HG03442 (cell line): ENCODE measurements around the gene FOXF2.

Experiments
- ATAC-seq: cut with Tn5 transposase; IDR thresholded peaks from one replicate; pipeline ENCODE4 v1.9.1; 2021; ENCODE audit warnings: mild to moderate bottlenecking, moderate library complexity; ENCODE audit not compliant: unreplicated experiment

The FOXF2 gene

DNA sequence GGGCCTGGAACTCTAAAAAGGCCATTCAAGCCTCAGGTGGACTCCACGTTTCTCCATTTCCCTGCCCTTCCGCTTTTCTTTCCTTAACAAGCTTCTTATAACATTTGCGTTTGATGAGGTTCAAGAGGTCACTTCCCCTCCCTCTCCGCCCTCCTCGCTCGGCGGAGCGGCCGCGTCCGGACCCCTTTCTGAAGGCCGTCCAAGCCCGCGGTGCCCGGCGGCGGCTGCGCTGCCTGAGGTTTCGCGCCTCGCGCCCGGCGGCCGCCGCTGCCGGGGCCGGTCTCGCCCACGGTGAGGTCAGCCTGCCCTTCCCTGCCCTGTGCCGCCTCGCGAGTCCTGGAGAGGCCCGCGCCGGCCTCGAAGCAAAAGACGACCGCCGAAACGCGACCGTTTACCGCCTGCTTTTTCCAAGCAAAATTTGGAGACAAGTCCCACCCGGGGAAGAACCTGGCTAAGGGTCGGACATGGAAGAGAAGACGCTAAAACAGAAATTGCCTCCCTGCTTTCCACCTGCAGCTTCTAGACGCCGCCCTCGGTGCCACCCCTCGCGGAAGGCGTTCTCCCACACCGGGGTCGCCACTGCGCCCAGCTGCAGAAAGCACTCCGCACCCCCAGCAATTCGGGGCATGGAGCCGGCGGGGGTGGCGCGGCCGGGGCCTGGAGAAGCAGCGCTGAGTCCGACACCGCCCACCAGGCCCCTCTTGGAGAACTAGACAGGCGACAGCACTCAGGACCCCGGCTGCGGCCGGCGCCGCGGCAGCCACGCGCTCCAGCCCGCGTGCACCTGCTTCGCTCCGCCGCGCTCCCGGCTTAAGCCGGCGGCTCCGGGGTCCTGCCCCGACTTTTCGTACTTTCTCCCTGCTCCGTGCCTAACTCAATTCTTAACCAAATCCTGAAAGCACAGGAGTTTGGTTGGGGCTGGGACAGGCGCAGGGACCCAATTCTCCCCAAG lies 11.0 kb upstream of the FOXF2 start:
- no peak for ATAC-seq

DNA sequence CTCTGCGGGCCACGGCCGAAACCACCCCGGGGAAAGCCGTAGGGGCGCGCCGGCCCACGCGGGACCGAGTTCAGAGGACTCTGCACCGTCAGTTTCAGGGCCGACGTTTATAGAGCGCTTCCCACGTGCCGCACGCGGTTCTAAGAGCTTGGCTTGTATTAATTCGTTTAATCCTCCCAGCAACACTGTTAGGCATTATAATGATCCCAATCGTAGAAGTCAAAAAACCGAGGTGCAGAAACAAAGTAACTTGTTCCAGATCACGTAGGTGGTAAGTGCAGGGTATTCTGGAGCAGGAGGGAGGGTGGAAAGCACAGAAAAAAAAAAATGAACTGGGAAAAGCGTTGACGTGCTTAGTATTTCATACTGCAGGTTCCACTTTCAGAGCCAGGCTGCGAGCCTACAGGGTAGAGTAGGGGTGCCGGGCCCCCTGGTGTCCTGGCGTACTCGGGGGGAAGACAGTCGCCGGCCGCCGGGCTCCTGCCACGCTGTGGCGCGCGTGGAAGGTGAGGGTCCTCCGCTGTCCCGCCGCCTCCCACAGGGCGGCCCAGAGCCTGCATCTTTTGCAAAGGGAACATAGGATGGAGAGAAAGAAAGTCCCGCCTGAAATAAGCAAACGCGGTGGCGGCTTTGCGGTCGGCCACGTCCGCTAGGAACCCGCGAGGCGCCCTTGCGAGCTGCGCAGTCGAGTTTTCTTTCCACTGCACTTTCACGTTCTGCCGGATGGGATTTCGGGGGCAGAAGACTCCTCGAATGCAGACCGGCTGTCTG lies 10.2 kb upstream of the FOXF2 start:
- no peak for ATAC-seq

GRCh38 chr6:1379788-1380147 lies 9.6 kb upstream of the FOXF2 start:
- ATAC-seq: no peak

DNA sequence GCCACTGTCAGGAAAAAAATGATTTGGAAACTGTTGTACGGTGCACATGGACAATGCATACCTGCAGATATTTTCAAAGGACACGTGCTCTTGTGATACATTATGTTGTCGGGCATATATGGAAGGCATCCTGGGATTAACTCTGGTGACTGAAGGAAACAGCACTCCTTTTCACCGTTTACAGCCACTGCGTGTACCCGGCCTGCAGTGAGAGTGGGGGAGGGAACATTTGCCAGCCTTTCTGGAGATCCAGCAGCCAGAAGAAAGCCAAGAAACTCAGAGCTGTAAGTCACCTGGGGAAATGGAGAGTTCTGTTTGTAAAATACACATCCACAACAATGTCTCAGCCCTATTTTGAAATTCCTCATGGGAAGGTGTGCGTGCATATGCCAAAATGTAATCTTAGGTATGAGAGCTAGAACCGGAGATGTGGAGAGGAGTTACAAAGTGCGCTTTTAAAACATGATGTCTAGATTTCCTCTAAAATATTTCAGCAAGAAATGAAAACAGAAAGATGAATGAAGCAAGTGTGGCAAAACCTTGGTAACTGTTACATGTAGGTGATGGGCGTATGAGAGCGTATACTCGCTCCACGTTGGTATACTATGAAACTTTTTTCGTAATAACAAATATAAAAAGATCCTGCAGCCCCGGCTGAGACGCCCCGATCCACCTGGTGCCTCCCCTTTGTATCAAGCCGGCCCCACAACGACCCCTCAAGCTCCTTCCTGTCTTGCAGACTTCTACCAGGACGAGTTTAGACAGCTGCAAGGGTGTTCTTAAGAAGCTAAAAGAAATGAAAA lies 8.6 kb upstream of the FOXF2 start:
- ATAC-seq: no peak

- no peak for ATAC-seq
These were observed 7.7 kb upstream of the FOXF2 start for GRCh38 chr6:1381481-1382330.

DNA sequence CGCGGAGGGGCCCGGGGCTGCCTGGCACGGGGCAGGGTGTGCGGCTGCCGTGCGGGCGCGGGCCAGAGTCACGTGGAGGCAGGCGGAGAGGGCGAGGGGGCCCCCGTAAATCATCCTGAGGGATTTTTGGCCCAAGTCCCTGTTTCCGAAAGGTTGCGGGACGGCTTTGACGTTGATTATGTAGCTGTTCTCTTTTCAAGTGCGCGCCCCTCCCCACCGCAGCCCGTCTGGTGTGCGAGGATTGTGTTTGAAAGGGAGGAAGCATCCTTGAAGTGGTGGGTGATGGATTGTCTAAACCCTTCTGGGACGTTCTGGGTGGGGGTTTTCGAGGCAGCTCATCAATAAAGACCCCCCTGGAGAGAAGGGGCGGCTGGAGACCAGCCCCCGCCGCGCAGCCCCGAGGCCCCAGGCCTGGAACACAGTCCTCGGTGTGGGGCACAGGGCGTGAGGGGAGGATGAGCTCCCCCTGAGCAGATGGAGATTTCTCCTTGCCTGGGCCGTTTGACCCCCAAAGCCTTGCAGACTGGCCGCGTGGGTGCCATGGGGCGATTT lies 7.0 kb upstream of the FOXF2 start:
- ATAC-seq: no peak

DNA sequence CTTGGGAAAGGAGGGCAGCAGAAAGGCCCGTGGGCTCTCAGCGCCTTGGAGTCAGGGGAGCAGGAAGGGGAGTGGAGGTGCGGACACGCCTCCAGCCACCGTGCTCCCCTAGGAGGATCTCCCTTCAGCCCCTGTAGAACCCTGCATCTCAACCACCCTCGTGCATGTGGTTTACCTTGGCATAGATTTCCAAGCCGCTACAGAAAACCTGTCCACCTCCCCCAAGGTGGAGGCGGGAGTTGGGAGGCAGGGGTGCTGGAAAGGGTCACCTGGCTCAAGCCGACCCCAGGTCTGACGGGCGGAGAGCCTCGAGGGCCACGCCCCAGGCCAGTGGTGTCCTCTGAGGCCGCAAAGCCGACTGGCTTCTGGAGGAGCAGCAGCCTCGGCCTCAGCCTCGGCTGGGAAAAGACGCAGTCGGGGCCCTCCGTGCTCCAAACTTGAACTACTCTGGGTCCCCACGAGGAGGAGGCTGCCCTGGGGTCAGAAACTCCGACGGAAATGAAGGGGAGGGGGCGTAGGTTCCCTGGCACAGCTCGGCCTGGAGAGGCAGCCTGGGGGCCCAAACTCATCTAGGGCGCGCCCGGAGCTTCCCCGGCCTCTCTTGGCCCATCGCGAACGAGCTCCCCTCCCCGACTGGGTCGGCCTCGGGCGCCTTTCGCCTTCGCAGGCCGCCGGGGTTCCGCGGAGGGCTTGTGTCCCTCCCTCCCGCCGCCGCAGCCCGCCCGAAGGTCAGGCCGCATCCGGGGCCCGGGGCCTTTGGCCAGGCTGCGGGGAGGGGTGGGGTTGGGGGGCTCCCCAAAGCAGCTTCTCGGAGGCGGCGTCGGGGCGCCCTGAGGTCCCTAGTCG lies 6.3 kb upstream of the FOXF2 start:
- ATAC-seq: no peak

- ATAC-seq: no peak
These were observed 5.4 kb upstream of the FOXF2 start for GRCh38 chr6:1383729-1384548.

GRCh38 chr6:1384549-1385128 lies 4.7 kb upstream of the FOXF2 start:
- ATAC-seq: no peak

GRCh38 chr6:1385129-1386037 lies 4.0 kb upstream of the FOXF2 start:
- ATAC-seq: no peak

- no peak for ATAC-seq
These were observed 3.2 kb upstream of the FOXF2 start for GRCh38 chr6:1386038-1386709.

GRCh38 chr6:1387538-1387875 lies 1.9 kb upstream of the FOXF2 start:
- no peak for ATAC-seq

DNA sequence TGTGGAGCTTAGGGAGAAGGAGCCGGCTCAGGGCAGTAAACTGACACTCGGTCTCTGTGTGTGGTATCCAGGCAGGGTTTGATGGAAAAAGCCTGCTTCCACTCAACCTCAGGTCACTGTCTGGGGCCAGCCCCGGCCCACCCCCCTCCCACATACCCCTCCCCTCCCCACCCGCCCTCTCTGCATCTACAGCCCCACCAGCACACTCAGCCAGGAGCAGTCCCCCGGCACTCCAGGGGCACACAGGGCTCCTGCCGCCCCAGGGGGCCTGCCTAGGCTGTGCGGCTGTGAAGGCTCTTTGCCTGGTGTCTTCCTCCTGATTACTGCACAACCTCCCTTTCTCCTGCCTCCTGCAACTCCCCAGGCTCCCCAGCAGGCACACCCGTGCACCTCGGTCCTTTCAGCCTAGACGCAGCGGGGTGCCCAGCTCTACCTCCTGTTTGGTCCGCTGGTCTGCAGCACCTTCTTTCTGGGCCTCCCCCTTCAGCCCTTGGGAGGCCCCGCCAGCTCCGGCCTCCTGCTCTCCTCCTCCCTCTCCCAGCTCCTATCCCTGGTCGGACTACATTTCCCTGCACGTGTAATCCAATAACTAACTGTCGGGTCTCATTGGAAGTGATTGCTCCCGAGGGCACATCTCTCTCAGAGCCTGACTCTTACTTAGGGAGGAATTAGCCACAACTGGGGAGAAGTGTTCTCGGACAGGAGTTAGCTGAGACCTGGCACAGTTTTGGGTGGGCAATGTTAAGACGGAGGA lies 1.3 kb upstream of the FOXF2 start:
- no peak for ATAC-seq

GRCh38 chr6:1388630-1389368 lies 577 bp upstream of the FOXF2 start:
- ATAC-seq: no peak
